Neural progenitor cell (in vitro differentiated cells): ENCODE measurements around the gene PPP4R1.

Source experiments
- EZH2 ChIP-seq: fragments of 200-600 bp; sonication (generic); IDR thresholded peaks from 2 replicates; pipeline ENCODE4 v1.6.1; 2017; ENCODE audit warnings: antibody characterized with exemption, mild to moderate bottlenecking, moderate library complexity
- TF ChIP-seq, protein P1 (sequence below): fragments of 200-600 bp; sonication (generic); IDR thresholded peaks from 2 replicates; pipeline ENCODE4 v1.5.1; 2017; ENCODE audit warnings: antibody characterized with exemption, mild to moderate bottlenecking

GRCh38 chr18:9581667-9582066 lies 32.7 kb downstream of the PPP4R1 start:
- TF ChIP-seq, protein P1, sequence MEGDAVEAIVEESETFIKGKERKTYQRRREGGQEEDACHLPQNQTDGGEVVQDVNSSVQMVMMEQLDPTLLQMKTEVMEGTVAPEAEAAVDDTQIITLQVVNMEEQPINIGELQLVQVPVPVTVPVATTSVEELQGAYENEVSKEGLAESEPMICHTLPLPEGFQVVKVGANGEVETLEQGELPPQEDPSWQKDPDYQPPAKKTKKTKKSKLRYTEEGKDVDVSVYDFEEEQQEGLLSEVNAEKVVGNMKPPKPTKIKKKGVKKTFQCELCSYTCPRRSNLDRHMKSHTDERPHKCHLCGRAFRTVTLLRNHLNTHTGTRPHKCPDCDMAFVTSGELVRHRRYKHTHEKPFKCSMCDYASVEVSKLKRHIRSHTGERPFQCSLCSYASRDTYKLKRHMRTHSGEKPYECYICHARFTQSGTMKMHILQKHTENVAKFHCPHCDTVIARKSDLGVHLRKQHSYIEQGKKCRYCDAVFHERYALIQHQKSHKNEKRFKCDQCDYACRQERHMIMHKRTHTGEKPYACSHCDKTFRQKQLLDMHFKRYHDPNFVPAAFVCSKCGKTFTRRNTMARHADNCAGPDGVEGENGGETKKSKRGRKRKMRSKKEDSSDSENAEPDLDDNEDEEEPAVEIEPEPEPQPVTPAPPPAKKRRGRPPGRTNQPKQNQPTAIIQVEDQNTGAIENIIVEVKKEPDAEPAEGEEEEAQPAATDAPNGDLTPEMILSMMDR, result no peak
- no peak for TF ChIP-seq EZH2
